Measurements from ENCODE around the gene PIAS3.
"Not testable (repeated sequence)": the region's sequence is repeated elsewhere in the genome, so short reads cannot be mapped to it uniquely, and the experiment has no call there.

The PIAS3 gene

DNA sequence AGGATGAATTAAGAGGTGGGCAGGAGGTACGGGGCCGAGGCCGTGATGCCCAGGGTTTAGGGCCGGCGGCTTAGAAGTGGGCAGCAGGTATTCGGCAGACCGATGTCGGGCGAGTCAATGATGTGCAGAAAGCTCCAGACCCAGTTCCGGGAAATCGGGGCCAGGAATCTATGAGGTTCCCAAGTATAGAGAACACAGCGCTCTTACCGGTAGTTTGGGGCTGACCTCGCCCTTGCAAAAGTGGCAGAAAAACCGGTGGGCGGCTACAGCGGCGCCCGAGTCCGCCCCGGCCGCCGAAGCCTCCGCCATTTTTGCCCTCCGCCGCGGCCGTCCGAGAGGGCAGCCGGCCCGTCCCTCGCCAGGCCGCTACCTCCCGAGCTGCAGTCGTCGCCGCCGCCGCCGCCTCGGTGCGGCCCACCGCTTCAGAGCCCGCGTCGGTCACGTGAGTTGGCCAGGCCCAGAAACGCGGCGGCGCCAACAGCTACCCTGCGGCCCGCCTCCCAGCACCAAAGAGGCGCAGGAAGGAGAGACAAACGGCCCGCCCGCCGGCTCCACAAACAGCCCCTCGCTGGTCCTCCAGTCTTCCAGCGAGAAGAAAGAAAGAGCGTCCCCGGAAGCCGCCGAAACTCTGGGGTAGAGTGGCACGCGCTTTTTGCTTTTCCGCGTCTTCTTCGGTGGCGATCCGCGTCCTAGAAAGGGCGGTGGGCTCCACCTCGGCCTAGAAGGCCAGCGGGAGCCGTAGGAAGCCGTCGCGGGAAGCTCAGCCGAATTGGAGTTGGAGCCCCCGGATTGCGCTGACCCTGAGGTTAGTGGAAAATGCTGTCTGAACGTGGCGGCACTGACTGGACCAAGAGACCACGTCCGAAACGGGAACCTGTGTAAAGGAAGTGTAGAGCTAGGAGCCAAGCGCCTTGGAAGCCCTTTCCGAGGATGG lies 35.0 kb downstream of the PIAS3 start, which contains the start of the genes POLR3C and RNF115:
Gene POLR3C (plus strand): TSS at position 636 of the 934 bp plus-strand sequence. CDS start 1,577 bp downstream, outside the sequence.
Gene RNF115 (minus strand): TSS at position 531 of the 934 bp plus-strand sequence. CDS start 222 bp downstream, at position 309.
- peak within 1 kb of the TSS; percentile 87 for H3K9ac ChIP-seq (ENCODE audit: low read depth, low read length)
- no peaks in the 10 kb centered on the region for H3K4me1 ChIP-seq (ENCODE audit: insufficient read depth, low read length)
- peaks cover 14% of the 10 kb centered on the region; the same call in 1 of the 2 replicates for H3K36me3 ChIP-seq (ENCODE audit: insufficient read depth, low read length)
- H3K9me3 ChIP-seq (ENCODE audit: control insufficient read depth, insufficient read depth, low read length), result no peaks in the 10 kb centered on the region

DNA sequence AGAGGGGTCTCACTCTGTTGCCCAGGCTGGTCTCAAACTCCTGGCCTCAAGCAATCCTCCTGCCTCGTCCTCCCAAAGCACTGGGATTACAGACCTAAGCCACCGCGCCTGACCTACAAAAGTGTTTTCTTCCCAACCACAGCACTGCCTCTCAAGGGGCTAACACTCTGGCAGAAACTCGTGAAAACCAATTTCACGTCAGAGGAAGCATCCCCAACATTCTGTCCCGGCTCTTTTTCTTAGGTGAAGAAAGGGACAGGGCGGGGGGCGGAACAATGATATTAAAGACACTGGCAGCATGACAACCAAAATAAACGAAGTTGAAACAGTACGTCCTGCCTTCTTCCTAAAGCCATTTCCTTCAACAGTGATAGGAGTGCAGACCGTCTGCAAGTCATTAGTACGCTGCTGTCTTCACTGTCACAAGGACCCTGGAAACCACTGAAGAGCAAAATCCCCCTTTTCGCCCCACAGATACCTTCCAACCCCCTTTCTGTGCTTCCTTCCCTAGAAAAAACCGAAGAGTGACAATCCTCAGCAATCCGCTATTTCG lies 36.0 kb downstream of the PIAS3 start:
- H3K36me3 ChIP-seq (ENCODE audit: insufficient read depth, low read length); H3K9me3 ChIP-seq (ENCODE audit: control insufficient read depth, insufficient read depth, low read length); H3K9ac ChIP-seq (ENCODE audit: low read depth, low read length); H3K4me1 ChIP-seq (ENCODE audit: insufficient read depth, low read length): not testable (repeated sequence)

DNA sequence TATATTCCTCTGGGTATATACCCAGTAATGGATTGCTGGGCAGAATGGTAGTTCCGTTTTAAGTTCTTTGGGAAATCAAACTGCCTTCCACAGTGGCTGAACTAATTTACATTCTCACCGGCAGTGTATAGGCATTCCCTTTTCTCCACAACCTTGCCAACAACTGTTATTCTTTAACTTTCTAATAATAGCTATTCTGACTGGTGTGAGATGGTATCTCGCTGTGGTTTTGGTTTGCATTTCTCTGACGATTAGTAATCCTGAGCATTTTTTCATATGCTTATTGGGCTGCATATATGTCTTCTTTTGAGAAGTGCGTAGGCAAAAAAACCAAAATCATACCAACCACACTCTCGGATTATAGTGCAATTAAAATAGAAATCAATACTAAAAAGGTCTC lies 40.8 kb downstream of the PIAS3 start:
- not testable (repeated sequence) for H3K9ac ChIP-seq (ENCODE audit: low read depth, low read length); H3K9me3 ChIP-seq (ENCODE audit: control insufficient read depth, insufficient read depth, low read length); H3K4me1 ChIP-seq (ENCODE audit: insufficient read depth, low read length); H3K36me3 ChIP-seq (ENCODE audit: insufficient read depth, low read length)

DNA sequence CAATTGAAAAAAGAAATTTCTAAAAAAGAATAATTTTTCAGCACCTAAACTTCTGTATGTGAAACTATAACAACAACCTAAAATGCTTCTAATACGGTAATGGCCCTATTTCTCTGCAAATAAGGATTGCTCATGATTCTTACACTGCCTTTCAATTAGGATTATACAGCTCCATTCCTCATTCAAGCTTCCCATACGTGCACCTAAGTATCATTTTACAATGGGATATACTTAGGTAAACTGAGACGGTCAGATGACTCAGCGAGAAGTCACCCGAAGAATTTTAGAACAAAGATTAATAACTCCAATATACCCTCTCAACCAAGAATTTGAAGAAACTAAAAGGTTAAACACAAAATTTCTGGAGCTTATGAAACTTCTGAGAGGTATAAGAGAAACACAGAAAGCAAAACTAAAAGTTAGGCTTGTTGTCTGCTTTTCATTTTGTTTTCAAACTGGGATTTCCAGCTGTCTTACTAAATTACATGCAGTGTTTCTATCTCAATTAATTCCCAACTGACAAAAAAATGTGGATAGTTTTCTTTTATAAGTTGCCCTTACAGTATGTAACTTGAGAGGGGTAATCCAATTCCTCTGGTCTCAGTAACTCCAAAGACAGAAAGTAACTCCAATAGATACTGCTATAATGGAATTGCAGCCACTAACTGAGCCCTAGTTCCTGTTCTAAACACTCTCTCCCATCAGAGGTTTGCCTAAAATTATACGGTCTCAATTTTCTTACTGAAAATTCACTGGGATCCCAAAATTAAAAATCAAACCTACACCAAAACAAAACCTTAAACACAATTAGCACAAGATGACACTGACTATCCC lies 45.7 kb downstream of the PIAS3 start:
- H3K36me3 ChIP-seq (ENCODE audit: insufficient read depth, low read length); H3K9me3 ChIP-seq (ENCODE audit: control insufficient read depth, insufficient read depth, low read length); H3K9ac ChIP-seq (ENCODE audit: low read depth, low read length); H3K4me1 ChIP-seq (ENCODE audit: insufficient read depth, low read length): not testable (repeated sequence)

DNA sequence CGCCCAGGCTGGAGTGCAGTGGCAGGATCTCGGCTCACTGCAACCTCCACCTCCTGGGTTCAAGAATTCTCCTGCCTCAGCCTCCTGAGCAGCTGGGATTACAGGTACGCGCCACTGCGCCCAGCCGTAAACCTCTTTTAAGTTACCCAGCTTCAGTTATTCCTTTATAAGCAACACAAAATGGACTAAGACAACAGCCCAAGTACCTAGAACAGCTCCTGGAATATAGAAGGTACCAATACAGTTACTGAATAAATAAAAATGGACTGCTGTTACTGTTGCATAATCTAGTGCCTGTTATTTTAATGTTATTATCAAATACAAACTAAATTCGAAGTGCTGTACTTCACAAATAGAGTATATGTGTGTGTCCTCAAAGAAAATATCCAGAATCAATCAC lies 52.0 kb downstream of the PIAS3 start:
- Histone ChIP-seq H3K9ac (ENCODE audit: low read depth, low read length) (no peak overlapping the region), H3K4me1 (ENCODE audit: insufficient read depth, low read length) (no peaks in the 10 kb centered on the region; the same call in 1 of the 2 replicates), H3K9me3 (ENCODE audit: control insufficient read depth, insufficient read depth, low read length) (no peaks in the 10 kb centered on the region), H3K36me3 (ENCODE audit: insufficient read depth, low read length) (no peaks in the 10 kb centered on the region)

DNA sequence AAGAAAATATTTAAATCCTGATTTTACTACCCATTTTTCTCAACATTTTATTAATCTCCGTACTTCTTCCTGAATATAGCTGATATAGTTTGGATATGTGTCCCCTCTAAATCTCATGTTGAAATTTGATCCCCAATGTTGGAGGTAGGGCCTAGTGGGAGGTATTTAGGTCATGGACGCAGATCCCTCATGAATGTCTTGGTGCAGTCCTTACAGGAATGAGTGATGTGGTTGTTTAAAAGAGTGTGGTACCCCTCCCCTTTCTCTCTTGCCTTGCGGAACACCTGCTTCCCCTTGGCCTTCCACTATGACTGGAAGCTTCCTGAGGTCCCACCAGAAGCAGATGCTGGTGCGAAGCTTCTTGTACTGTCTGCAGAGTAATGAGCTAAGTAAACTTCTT lies 52.5 kb downstream of the PIAS3 start:
- no peaks in the 10 kb centered on the region for H3K9me3 ChIP-seq (ENCODE audit: control insufficient read depth, insufficient read depth, low read length)

DNA sequence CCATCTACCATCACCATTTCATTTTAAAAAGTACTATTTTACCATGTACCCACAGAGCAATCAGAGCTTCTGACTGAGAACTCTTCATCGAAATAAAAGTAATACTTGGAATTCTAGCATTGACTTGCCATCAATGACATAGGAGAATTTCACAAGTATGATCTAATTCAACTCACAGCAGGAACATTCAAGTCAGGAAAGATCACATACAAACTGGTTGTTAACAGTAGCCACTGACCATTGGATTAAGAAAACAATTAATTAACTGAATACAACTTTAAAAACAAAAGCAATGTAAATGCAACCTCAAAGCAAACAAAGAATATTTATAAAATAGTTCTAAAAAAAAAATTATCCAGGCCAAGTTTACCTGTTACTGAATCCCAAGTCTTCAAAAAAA lies 53.8 kb downstream of the PIAS3 start:
- no peak overlapping the region for H3K9ac ChIP-seq (ENCODE audit: low read depth, low read length)
- no peaks in the 10 kb centered on the region for H3K9me3 ChIP-seq (ENCODE audit: control insufficient read depth, insufficient read depth, low read length)
- no peaks in the 10 kb centered on the region; the same call in 1 of the 2 replicates for H3K4me1 ChIP-seq (ENCODE audit: insufficient read depth, low read length)
- no peaks in the 10 kb centered on the region for H3K36me3 ChIP-seq (ENCODE audit: insufficient read depth, low read length)

More for the DNA sequence above, 52.5 kb downstream of the PIAS3 start:
- Histone ChIP-seq H3K9ac (ENCODE audit: low read depth, low read length) (no peak overlapping the region), H3K4me1 (ENCODE audit: insufficient read depth, low read length) (no peaks in the 10 kb centered on the region; the same call in 1 of the 2 replicates), H3K36me3 (ENCODE audit: insufficient read depth, low read length) (no peaks in the 10 kb centered on the region)

DNA sequence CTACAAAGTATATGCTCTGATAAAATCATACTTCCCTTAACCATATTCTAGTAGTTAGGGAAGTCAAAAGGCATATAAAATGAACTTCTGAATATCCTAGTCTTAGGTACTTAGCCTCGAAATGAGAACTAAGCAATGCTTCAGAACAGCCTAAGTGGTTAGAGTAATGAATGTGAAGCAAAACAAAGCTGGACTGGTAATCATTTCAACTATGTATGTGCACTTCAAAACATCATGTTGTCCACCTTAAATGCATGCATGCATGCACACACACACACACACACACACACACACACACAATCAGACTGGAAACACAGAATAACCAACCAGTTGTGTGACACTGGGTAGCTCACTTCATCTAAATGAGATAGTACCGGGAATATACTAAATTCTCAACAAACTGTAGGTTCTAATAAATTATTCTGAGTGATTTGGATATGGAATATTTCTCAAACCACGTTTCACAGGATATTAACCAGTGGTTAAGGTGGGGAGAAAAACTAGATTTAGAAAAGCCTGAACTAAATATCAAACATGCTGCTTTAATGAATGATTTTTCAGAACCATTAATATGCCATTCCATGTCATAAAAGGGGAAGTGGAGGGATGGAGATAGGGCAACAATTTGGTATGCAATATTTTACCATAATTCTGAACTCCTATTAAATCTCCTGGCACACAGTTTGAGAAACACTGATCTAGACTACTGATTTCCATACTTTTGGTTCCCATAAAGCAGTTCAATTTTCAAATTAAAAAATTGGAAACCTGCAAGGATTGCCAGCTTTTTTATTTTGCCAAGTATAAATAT lies 54.4 kb downstream of the PIAS3 start:
- no peak overlapping the region for H3K9ac ChIP-seq (ENCODE audit: low read depth, low read length)
- H3K36me3 ChIP-seq (ENCODE audit: insufficient read depth, low read length), result no peaks in the 10 kb centered on the region
- no peaks in the 10 kb centered on the region; the same call in 1 of the 2 replicates for H3K4me1 ChIP-seq (ENCODE audit: insufficient read depth, low read length)
- no peaks in the 10 kb centered on the region for H3K9me3 ChIP-seq (ENCODE audit: control insufficient read depth, insufficient read depth, low read length)

DNA sequence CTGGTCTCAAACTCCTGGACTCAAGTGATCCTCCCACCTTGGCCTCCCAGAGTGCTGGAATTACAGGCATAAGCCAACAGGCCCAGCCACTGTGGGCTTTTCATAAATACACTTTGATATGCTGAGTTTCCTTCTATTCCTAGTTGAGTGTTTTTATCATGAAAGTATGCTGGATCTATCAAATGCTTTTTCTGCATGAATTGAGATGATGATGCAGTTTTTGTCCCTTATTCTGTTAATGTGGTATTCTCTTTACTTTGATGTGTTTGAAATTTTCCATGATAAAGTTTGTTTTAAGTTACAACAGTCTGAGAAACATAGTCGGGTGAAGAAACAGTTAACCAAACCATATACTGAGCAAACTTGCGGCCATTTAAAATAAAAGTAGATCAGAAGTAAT lies 59.1 kb downstream of the PIAS3 start:
- no peaks in the 10 kb centered on the region; the same call in 1 of the 2 replicates for H3K4me1 ChIP-seq (ENCODE audit: insufficient read depth, low read length)
- peaks cover 15% of the 10 kb centered on the region; the same call in 1 of the 2 replicates for H3K9me3 ChIP-seq (ENCODE audit: control insufficient read depth, insufficient read depth, low read length)
- no peak overlapping the region for H3K9ac ChIP-seq (ENCODE audit: low read depth, low read length)
- no peaks in the 10 kb centered on the region for H3K36me3 ChIP-seq (ENCODE audit: insufficient read depth, low read length)

Measured in ES-I3 (cell line).